H1 (cell line): ENCODE results near the gene ISM1.

ENCODE experiments used
- BACH1 ChIP-seq: IDR thresholded peaks from 2 replicates; pipeline ENCODE4 v1.6.1; 2012; ENCODE audit warnings: low read length, improper control_type of control experiment
- CHD2 ChIP-seq: IDR thresholded peaks from 2 replicates; pipeline ENCODE4 v1.6.1; 2012; ENCODE audit warnings: low read length, improper control_type of control experiment
- CTCF ChIP-seq, 3 experiments: IDR thresholded peaks; 1 replicate in 2 of 3; 2 replicates in 1 of 3; pipeline versions ENCODE4 v1.5.1 to v1.6.1; 2011; ENCODE audit warnings: low read length in 3 of 3, mild to moderate bottlenecking in 3 of 3, inconsistent platforms in 2 of 3, low read depth in 1 of 3, moderate library complexity in 1 of 3; ENCODE audit not compliant: insufficient read depth in 1 of 3; ENCODE audit errors: control extremely low read depth in 1 of 3
- EZH2 ChIP-seq: fragments of 200-600 bp; sonication (generic); IDR thresholded peaks from 2 replicates; pipeline ENCODE4 v1.7.1; 2012; ENCODE audit warnings: low read depth, mild to moderate bottlenecking, moderate library complexity, low read length, inconsistent platforms; ENCODE audit not compliant: severe bottlenecking
- FOSL1 ChIP-seq: IDR thresholded peaks from 2 replicates; pipeline ENCODE4 v1.6.1; 2011; ENCODE audit warnings: mild to moderate bottlenecking, low read depth, low read length, moderate library complexity; ENCODE audit not compliant: insufficient read depth
- GTF2F1 ChIP-seq: IDR thresholded peaks from 2 replicates; pipeline ENCODE4 v1.6.1; 2012; ENCODE audit warnings: low read depth, low read length, improper control_type of control experiment, borderline replicate concordance
- POLR2A ChIP-seq, 2 experiments: IDR thresholded peaks; 1 replicate in 1 of 2; 2 replicates in 1 of 2; pipeline ENCODE4 v1.6.1; 2011; ENCODE audit warnings: low read depth in 2 of 2, low read length in 2 of 2, mild to moderate bottlenecking in 2 of 2; ENCODE audit errors: control extremely low read depth in 1 of 2
- RFX5 ChIP-seq: IDR thresholded peaks from 2 replicates; pipeline ENCODE4 v1.6.1; 2011; ENCODE audit warnings: low read depth, low read length, improper control_type of control experiment, borderline replicate concordance

GRCh38 chr20:13295637-13296036, 74.6 kb downstream of the ISM1 start:
- TF ChIP-seq FOSL1 (no peak), CTCF (IDR thresholded peaks at IDR 0.05; ENCODE audit: control extremely low read depth in 1 of 3, insufficient read depth in 1 of 3, low read depth in 1 of 3, low read length in 3 of 3) (no peak), POLR2A (IDR thresholded peaks at IDR 0.05; ENCODE audit: control extremely low read depth in 1 of 2, low read depth in 2 of 2, low read length in 2 of 2) (no peak), BACH1 (no peak), EZH2 (no peak), RFX5 (no peak), GTF2F1 (no peak), CHD2 (no peak)
